ENCODE results near the gene TRAPPC3. TPM values are rescaled to one million over a fixed set of nuclear protein-coding genes. Genes with fewer than 3 reads are reported as not detected.

The TRAPPC3 gene
- total and polyA plus RNA-seq, 9 of the 15 experiments (the other 6 are each of a cell fraction or from before 2014, with no cell fraction given): 20.6 to 141 (median 112) TPM

GRCh38 chr1:36187800-36188593 lies 38.7 kb upstream of the TRAPPC3 start (continued):
- TF ChIP-seq COPS2 (conservative IDR thresholded peaks at IDR 0.05) (no peak), GATAD2B (IDR thresholded peaks at IDR 0.05; ENCODE audit: borderline replicate concordance) (no peak), MITF (IDR thresholded peaks at IDR 0.05) (no peak), SREBF2 (CRISPR knock-in tag; IDR thresholded peaks at IDR 0.05) (no peak), KAT7 (CRISPR knock-in tag; IDR thresholded peaks at IDR 0.05; ENCODE audit: borderline replicate concordance) (no peak), MTA1 (IDR thresholded peaks at IDR 0.05; ENCODE audit: borderline replicate concordance) (peak; percentile 61; the same call in 1 of the 2 replicates), TARDBP (IDR thresholded peaks at IDR 0.05) (no peak), POLR2AphosphoS5 (IDR thresholded peaks at IDR 0.05; ENCODE audit: control insufficient read depth, insufficient read depth, low read depth, low read length) (no peak), TCF3 (CRISPR knock-in tag; IDR thresholded peaks at IDR 0.05) (no peak; the same call in 1 of the 2 replicates), RFX1 (IDR thresholded peaks at IDR 0.05) (no peak), SAFB (IDR thresholded peaks at IDR 0.05; ENCODE audit: borderline replicate concordance, low read depth, low read length) (no peak), NR4A1 (CRISPR knock-in tag; IDR thresholded peaks at IDR 0.05) (no peak), NR4A1 (tag; IDR thresholded peaks at IDR 0.05) (0 out of 2 replicates have a peak, but pooled peaks have one; percentile 40), NR2C1 (IDR thresholded peaks at IDR 0.05) (no peak), NR2C1 (tag; IDR thresholded peaks at IDR 0.05) (no peak), ETS2 (tag; IDR thresholded peaks at IDR 0.05; ENCODE audit: borderline replicate concordance, poor library complexity, severe bottlenecking) (no peak), EZH2 (IDR thresholded peaks at IDR 0.05; ENCODE audit: borderline replicate concordance, low read depth, low read length) (no peak), RCOR1 (IDR thresholded peaks at IDR 0.05; ENCODE audit: borderline replicate concordance in 1 of 2, low read depth in 2 of 2, low read length in 2 of 2) (peak in 1 of 2 experiments; percentile 73; a peak in 2 of 4 replicates), DMBX1 (CRISPR knock-in tag; IDR thresholded peaks at IDR 0.05; ENCODE audit: borderline replicate concordance) (no peak), MCM5 (IDR thresholded peaks at IDR 0.05; ENCODE audit: low read depth) (no peak)
- TF ChIP-seq, protein P1, sequence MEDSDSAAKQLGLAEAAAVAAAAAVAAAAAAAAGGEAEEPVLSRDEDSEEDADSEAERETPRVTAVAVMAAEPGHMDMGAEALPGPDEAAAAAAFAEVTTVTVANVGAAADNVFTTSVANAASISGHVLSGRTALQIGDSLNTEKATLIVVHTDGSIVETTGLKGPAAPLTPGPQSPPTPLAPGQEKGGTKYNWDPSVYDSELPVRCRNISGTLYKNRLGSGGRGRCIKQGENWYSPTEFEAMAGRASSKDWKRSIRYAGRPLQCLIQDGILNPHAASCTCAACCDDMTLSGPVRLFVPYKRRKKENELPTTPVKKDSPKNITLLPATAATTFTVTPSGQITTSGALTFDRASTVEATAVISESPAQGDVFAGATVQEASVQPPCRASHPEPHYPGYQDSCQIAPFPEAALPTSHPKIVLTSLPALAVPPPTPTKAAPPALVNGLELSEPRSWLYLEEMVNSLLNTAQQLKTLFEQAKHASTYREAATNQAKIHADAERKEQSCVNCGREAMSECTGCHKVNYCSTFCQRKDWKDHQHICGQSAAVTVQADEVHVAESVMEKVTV (CRISPR knock-in tag; IDR thresholded peaks at IDR 0.05): peak; percentile 96
- TF ChIP-seq, protein P2, sequence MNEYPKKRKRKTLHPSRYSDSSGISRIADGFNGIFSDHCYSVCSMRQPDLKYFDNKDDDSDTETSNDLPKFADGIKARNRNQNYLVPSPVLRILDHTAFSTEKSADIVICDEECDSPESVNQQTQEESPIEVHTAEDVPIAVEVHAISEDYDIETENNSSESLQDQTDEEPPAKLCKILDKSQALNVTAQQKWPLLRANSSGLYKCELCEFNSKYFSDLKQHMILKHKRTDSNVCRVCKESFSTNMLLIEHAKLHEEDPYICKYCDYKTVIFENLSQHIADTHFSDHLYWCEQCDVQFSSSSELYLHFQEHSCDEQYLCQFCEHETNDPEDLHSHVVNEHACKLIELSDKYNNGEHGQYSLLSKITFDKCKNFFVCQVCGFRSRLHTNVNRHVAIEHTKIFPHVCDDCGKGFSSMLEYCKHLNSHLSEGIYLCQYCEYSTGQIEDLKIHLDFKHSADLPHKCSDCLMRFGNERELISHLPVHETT (CRISPR knock-in tag; conservative IDR thresholded peaks at IDR 0.05 in 1 of 2, IDR thresholded peaks at IDR 0.05 in 1 of 2): peak in 1 of 2 experiments; percentile 51; a peak in 1 of 4 replicates
- TF ChIP-seq, protein P3, sequence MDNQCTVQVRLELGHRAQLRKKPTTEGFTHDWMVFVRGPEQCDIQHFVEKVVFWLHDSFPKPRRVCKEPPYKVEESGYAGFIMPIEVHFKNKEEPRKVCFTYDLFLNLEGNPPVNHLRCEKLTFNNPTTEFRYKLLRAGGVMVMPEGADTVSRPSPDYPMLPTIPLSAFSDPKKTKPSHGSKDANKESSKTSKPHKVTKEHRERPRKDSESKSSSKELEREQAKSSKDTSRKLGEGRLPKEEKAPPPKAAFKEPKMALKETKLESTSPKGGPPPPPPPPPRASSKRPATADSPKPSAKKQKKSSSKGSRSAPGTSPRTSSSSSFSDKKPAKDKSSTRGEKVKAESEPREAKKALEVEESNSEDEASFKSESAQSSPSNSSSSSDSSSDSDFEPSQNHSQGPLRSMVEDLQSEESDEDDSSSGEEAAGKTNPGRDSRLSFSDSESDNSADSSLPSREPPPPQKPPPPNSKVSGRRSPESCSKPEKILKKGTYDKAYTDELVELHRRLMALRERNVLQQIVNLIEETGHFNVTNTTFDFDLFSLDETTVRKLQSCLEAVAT (IDR thresholded peaks at IDR 0.05): no peak; a peak in 1 of 4 replicates

Data from K562 (cell line).